GM13977 (cell line): Measurements from ENCODE around the gene ATG3.
A peak's percentile ranks its signal among the peaks of the same experiment; 100 is the strongest.

Experiments used
- DNase-seq: peaks from one replicate; pipeline ENCODE4 v3.0.0; 2012; ENCODE audit warnings: low spot score
- CTCF ChIP-seq: IDR thresholded peaks from 2 replicates; pipeline ENCODE4 v1.5.1; 2012; ENCODE audit warnings: mild to moderate bottlenecking, control low read depth; ENCODE audit not compliant: insufficient read depth; ENCODE audit errors: extremely low read depth, missing control alignments
- in situ Hi-C: fragments of 300-500 bp; cut with MboI; formaldehyde crosslinking; loops from one replicate; pipeline ENCODE4 v1.12.0; 2022; ENCODE audit warnings: low sequenced_read_pairs, low pct_unique_long_range_greater_than_20kb, mixed read lengths, inconsistent platforms; ENCODE audit not compliant: unreplicated experiment

The ATG3 gene

GRCh38 chr3:112561734-112562529 lies at the start of gene ATG3, which contains the start of gene SLC35A5:
Gene ATG3, minus strand, starts transcription at chr3:112561962. Its CDS starts 434 bp downstream, at chr3:112561528.
Gene SLC35A5, plus strand, starts transcription at chr3:112562045. Its CDS starts 1,359 bp downstream, at chr3:112563404.
- TF ChIP-seq CTCF = no peak
- DNase-seq = peak; percentile 93
- in situ Hi-C loops = no loop called here

DNA sequence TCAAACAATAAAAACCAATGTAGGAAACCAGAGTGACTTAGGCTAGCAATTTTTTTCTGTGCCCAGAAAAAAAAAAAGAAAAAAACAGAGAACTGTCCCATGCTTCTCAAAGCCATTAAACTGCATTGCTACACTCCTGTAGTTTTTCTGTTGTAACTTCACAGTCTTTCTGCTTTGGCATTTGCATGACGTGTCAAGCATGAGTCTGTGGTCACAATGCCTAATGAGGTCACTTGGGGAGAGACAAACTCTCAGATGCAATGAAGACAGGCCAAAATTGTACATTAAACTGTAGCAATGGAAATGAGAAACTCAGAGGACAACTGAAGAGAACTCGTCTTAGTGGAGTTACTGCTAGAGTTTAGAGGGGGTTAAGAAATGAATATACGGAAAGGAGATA lies 48.4 kb upstream of the ATG3 start:
- TF ChIP-seq CTCF = no peak
- in situ Hi-C loops = no loop called here
- DNase-seq = no peak

GRCh38 chr3:112607863-112608262 lies 46.1 kb upstream of the ATG3 start:
- DNase-seq = no peak
- no peak for TF ChIP-seq CTCF
- in situ Hi-C loops = no loop called here

- DNase-seq = no peak
- in situ Hi-C loops = no loop called here
- TF ChIP-seq CTCF = no peak
Observed at GRCh38 chr3:112606098-112606497, 44.3 kb upstream of the ATG3 start.

DNA sequence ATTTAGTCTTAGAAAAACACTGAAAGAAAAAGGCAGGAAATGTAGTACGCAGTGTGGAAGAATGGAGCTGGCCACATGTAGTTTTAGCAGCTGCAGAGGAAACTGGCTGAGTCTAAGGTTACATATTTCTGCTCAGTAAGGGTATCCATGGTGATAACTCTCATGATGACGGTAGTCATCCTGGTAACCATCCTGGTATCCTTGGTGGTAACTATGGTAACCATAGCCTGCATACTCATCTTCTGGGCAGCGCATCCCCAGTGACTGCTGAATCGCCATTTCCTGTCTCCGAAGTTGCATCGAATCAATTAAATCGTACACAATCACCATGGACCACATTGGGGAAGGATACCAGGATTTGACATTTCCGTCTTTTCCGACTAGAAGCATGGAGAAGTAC lies 43.5 kb upstream of the ATG3 start:
- in situ Hi-C loops = no loop called here
- no peak for TF ChIP-seq CTCF
- DNase-seq = no peak

- no peak for TF ChIP-seq CTCF
- no peak for DNase-seq
- in situ Hi-C loops = no loop called here
Observed at GRCh38 chr3:112604536-112604935, 42.8 kb upstream of the ATG3 start.
